ENCODE data around the gene MYOF.

DNA sequence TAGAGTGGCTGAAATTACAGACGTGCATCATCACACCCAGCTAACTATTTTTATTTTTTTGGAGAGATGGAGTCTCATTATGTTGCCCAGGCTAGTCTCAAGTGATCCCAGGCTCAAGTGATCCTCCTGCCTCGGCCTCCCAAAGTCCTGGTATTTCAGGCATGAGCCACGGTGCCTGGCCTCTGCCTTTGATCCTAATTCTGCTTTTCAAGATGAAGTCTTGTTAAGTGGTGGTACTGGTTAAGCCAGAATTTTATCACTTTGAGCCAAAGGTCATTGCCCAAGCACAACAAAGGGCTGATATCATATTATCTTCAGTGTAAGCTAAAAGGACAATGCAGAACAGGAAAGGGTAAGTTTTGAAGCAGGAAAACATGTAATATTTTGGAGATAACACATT, 64.2 kb downstream of the MYOF start:
- TF ChIP-seq RAD21 (IDR thresholded peaks at IDR 0.05 in 1 of 2, conservative IDR thresholded peaks at IDR 0.05 in 1 of 2; ENCODE audit: low read depth in 2 of 2, low read length in 2 of 2) = no peak
- TF ChIP-seq, protein P1, sequence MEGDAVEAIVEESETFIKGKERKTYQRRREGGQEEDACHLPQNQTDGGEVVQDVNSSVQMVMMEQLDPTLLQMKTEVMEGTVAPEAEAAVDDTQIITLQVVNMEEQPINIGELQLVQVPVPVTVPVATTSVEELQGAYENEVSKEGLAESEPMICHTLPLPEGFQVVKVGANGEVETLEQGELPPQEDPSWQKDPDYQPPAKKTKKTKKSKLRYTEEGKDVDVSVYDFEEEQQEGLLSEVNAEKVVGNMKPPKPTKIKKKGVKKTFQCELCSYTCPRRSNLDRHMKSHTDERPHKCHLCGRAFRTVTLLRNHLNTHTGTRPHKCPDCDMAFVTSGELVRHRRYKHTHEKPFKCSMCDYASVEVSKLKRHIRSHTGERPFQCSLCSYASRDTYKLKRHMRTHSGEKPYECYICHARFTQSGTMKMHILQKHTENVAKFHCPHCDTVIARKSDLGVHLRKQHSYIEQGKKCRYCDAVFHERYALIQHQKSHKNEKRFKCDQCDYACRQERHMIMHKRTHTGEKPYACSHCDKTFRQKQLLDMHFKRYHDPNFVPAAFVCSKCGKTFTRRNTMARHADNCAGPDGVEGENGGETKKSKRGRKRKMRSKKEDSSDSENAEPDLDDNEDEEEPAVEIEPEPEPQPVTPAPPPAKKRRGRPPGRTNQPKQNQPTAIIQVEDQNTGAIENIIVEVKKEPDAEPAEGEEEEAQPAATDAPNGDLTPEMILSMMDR (IDR thresholded peaks at IDR 0.05; ENCODE audit: control extremely low read depth in 1 of 3, insufficient read depth in 1 of 3, low read depth in 1 of 3, low read length in 3 of 3) = no peak
- no peak for TF ChIP-seq EP300 (IDR thresholded peaks at IDR 0.05; ENCODE audit: borderline replicate concordance in 1 of 2, low read depth in 2 of 2, low read length in 2 of 2)
- no peak for TF ChIP-seq CHD1 (IDR thresholded peaks at IDR 0.05; ENCODE audit: low read depth, low read length)
- TF ChIP-seq POLR2AphosphoS5 (IDR thresholded peaks at IDR 0.05; ENCODE audit: low read depth, low read length) = no peak
- TF ChIP-seq JUN (IDR thresholded peaks at IDR 0.05; ENCODE audit: low read depth, low read length) = no peak
- no peak for TF ChIP-seq USF2 (IDR thresholded peaks at IDR 0.05; ENCODE audit: low read length)
- TF ChIP-seq ZNF274 (IDR thresholded peaks at IDR 0.05; ENCODE audit: borderline replicate concordance, extremely low read depth, low read length) = no peak
- no peak for TF ChIP-seq EZH2 (IDR thresholded peaks at IDR 0.05; ENCODE audit: low read depth, low read length, severe bottlenecking)
- TF ChIP-seq YY1 (IDR thresholded peaks at IDR 0.05; ENCODE audit: low read depth, low read length) = no peak
- TF ChIP-seq TBP (IDR thresholded peaks at IDR 0.05; ENCODE audit: low read depth, low read length) = no peak
- no peak for TF ChIP-seq EGR1 (IDR thresholded peaks at IDR 0.05; ENCODE audit: borderline replicate concordance, low read depth, low read length)
- TF ChIP-seq RNF2 (IDR thresholded peaks at IDR 0.05; ENCODE audit: borderline replicate concordance, low read depth, low read length, missing control alignments, poor library complexity, severe bottlenecking) = no peak
